Measurements from ENCODE around the gene OAS3. TPM values are rescaled to one million over a fixed set of nuclear protein-coding genes. Genes with fewer than 3 reads are reported as not detected.

The OAS3 gene
- total and polyA plus RNA-seq, 10 of the 15 experiments (the other 5 are each of a cell fraction or from before 2014, with no cell fraction given), result 5.1 to 107 (median 18.0) TPM

DNA sequence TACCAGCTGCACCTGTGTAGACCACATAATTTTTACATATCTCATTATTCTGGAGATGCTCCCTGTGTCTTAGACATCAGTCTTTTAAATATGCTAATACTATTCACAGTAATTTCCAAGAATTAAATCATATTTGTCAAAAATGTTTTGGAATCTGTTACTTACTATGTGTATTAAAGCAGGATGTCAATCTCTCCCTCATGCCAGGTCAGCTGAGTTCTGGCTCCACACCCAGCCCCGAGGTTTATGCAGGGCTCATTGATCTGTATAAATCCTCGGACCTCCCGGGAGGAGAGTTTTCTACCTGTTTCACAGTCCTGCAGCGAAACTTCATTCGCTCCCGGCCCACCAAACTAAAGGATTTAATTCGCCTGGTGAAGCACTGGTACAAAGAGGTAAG is 67.9 kb downstream of the OAS3 start:
- Histone ChIP-seq H3K79me2 (ENCODE audit: control insufficient read depth, insufficient read depth, low read length) (no peaks in the 10 kb centered on the region), H3K9me3 (replicated peaks; ENCODE audit: control insufficient read depth, insufficient read depth, low read length) (no peaks in the 10 kb centered on the region; the same call in 2 of the 3 replicates), H3K9ac (ENCODE audit: control insufficient read depth, insufficient read depth, low read length) (no peak overlapping the region), H4K20me1 (ENCODE audit: control insufficient read depth, insufficient read depth) (no peaks in the 10 kb centered on the region), H3K27ac (ENCODE audit: control insufficient read depth, insufficient read depth) (no peak overlapping the region), H2AFZ (ENCODE audit: control insufficient read depth, low read depth, low read length) (no peak overlapping the region), H3K36me3 (ENCODE audit: control insufficient read depth in 2 of 2, insufficient read depth in 2 of 2, low read length in 1 of 2) (peaks cover 14 to 64% of the 10 kb centered on the region in 2 experiments), H3K4me1 (ENCODE audit: control insufficient read depth, insufficient read depth, low read length) (no peaks in the 10 kb centered on the region), H3K27me3 (replicated peaks in 1 of 2; ENCODE audit: control insufficient read depth in 2 of 2, insufficient read depth in 2 of 2, low read length in 1 of 2) (no peaks in the 10 kb centered on the region), H3K4me3 (no peak overlapping the region), H3K4me2 (ENCODE audit: control insufficient read depth, insufficient read depth) (no peak overlapping the region)
- ChIA-PET RAD21 (ENCODE audit: unreplicated experiment) (no interaction called here), CTCF (interaction anchor here (0.6 to 2.6 kb wide), 4 partner anchors 11 to 86 kb away, joined by 3 to 14 read pairs (median 4); no protein-coding TSS in a partner anchor), POLR2A (no interaction called here), SMC1A (ENCODE audit: uncharacterized antibody, unreplicated experiment) (interaction anchor here (1.5 kb wide), 1 partner anchor 16 kb away, joined by 7 read pairs; no protein-coding TSS in a partner anchor)
- no peak for ATAC-seq
- no peak for FAIRE-seq
- no peak for TF ChIP-seq CREB1 (IDR thresholded peaks at IDR 0.05; ENCODE audit: low read depth)
- no peak for TF ChIP-seq TCF3 (IDR thresholded peaks at IDR 0.05; ENCODE audit: borderline replicate concordance, insufficient read depth, low read depth, low read length)
- no peak for TF ChIP-seq MTA3 (IDR thresholded peaks at IDR 0.05; ENCODE audit: borderline replicate concordance, low read length)
- no peak for TF ChIP-seq PAX5 (IDR thresholded peaks at IDR 0.05; ENCODE audit: borderline replicate concordance, low read depth, low read length)
- no peak for TF ChIP-seq STAT1 (conservative IDR thresholded peaks at IDR 0.05)
- TF ChIP-seq IRF4 (IDR thresholded peaks at IDR 0.05; ENCODE audit: low read depth, low read length), result no peak
- TF ChIP-seq SP1 (IDR thresholded peaks at IDR 0.05; ENCODE audit: low read depth, low read length), result no peak
- no peak for TF ChIP-seq MEF2A (IDR thresholded peaks at IDR 0.05; ENCODE audit: insufficient read depth, low read depth, low read length)
- no peak for TF ChIP-seq IKZF2 (IDR thresholded peaks at IDR 0.05)
- TF ChIP-seq WRNIP1 (IDR thresholded peaks at IDR 0.05; ENCODE audit: borderline replicate concordance, low read depth, low read length), result no peak
- no peak for TF ChIP-seq CTCF (IDR thresholded peaks at IDR 0.05 in 2 of 3, conservative IDR thresholded peaks at IDR 0.05 in 1 of 3; ENCODE audit: control insufficient read depth in 2 of 3, extremely low read depth in 1 of 3, insufficient read depth in 1 of 3, low read depth in 3 of 3, low read length in 3 of 3)
- no peak for TF ChIP-seq NR2C1 (IDR thresholded peaks at IDR 0.05)
- no peak for TF ChIP-seq TCF7 (IDR thresholded peaks at IDR 0.05; ENCODE audit: borderline replicate concordance)
- no peak for TF ChIP-seq BACH1 (IDR thresholded peaks at IDR 0.05; ENCODE audit: borderline replicate concordance)
- TF ChIP-seq EGR1 (IDR thresholded peaks at IDR 0.05; ENCODE audit: borderline replicate concordance in 1 of 2, low read depth in 2 of 2, low read length in 2 of 2), result no peak
- TF ChIP-seq ZNF217 (IDR thresholded peaks at IDR 0.05), result no peak
- TF ChIP-seq NRF1 (conservative IDR thresholded peaks at IDR 0.05; ENCODE audit: low read depth, low read length), result no peak
- no peak for TF ChIP-seq ZNF207 (IDR thresholded peaks at IDR 0.05; ENCODE audit: borderline replicate concordance)
- no peak for TF ChIP-seq ZNF274 (IDR thresholded peaks at IDR 0.05; ENCODE audit: insufficient read depth, insufficient read length)
- TF ChIP-seq NFIC (IDR thresholded peaks at IDR 0.05; ENCODE audit: low read depth, low read length), result no peak
- in situ Hi-C loops (cut with MboI), result no loop called here
- WGBS (ENCODE audit: insufficient coverage, insufficient replicate concordance, low lambda C conversion rate, missing lambda C conversion rate), result 89% methylated on average over 7 of the region's 7 CpGs
- DNase-seq (ENCODE audit: low read depth, low spot score), result no peak
- intact Hi-C loops (cut with micrococcal nuclease; ENCODE audit: unreplicated experiment), result no loop called here
- BruUV-seq (replicated peaks), result no TSS peak
